Right ventricle myocardium inferior (tissue), 1 donor: ENCODE measurements around the gene CYP21A2. TPM values are rescaled to one million over a fixed set of nuclear protein-coding genes. Genes with fewer than 3 reads are reported as not detected.
A peak's percentile ranks its signal among the peaks of the same experiment; 100 is the strongest.
"Not testable (repeated sequence)": the region's sequence is repeated elsewhere in the genome, so short reads cannot be mapped to it uniquely, and the experiment has no call there.

Experiments used
- ATAC-seq: fragments of 200-7000 bp; cut with Tn5 transposase; one replicate; pipeline ENCODE4 v1.9.1; 2020; ENCODE audit warnings: mild to moderate bottlenecking, moderate library complexity
- DNase-seq: peaks from one replicate; pipeline ENCODE4 v3.0.0; 2021; ENCODE audit errors: missing footprints
- intact Hi-C: fragments of 100-400 bp; cut with DNase I; formaldehyde crosslinking; loops from one replicate; pipeline ENCODE4 v1.11.0; 2022
- total RNA-seq: library from RNA; stranded (reverse); fragmentation: NEBNext Ultra II Directional; extraction: Animal tissue kit (Norgen Biotek cat#: 25700); gene quantifications from one replicate; pipeline ENCODE4 v1.2.1, GENCODE V29; 2021
- donor health status: DM: no; HTN: yes; CAD: no; lungs with severe emphysema.

CYP21A2 gene
- total RNA-seq, 1 donor from 2014 or later: 0.30 TPM

DNA sequence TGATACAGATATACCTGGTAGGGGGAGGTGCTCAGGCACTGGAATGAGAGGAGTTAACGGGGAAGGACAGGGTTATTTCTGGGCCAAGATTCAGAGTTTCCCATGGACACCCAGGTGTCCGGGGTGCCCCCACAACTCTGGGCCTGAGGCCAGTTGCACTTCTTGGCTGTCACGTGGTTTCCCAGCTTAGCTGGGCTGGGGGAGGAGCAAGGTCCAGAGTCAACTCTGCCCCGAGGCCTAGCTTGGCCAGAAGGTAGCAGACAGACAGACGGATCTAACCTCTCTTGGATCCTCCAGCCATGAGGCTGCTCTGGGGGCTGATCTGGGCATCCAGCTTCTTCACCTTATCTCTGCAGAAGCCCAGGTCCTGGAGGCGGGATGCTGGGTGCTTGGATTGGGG lies 23.7 kb upstream of the CYP21A2 start, which contains the start of gene C4B:
TSS of gene C4B (plus strand) at position 249 of the 400 bp plus-strand sequence. CDS start at position 300, 51 bp downstream.
- DNase-seq, intact Hi-C loops: not testable (repeated sequence)
- peak; percentile 40 for ATAC-seq

DNA sequence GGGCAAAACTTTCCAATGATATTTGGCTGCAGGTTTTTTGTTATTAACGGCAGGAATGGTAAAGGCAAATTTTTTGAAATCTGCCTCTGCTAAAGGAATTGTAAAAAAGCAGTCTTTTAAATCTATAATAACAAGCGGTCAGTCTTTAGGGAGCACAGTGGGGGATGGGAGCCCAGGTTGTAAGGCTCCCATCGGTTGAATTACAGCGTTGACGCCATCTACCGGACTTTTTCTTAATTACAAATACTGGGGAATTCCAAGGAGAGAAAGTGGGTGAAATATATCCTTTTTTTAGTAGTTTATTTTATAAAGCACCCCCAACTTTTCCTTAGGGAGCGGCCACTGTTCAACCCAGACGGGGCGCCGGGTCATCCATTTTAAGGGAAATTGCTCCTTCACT lies 16.1 kb upstream of the CYP21A2 start:
- DNase-seq, intact Hi-C loops, ATAC-seq: not testable (repeated sequence)

DNA sequence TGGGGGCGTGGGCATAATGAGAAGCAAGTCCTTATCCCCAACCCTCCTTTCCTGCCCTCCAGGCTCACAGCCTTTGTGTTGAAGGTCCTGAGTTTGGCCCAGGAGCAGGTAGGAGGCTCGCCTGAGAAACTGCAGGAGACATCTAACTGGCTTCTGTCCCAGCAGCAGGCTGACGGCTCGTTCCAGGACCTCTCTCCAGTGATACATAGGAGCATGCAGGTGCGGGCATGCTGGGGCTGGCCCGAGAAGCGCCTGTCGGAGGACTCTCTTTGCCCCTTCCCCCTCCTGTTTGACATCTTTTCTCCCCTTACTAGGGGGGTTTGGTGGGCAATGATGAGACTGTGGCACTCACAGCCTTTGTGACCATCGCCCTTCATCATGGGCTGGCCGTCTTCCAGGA lies 9.6 kb upstream of the CYP21A2 start:
- intact Hi-C loops, ATAC-seq: not testable (repeated sequence)
- DNase-seq: peak; percentile 23

DNA sequence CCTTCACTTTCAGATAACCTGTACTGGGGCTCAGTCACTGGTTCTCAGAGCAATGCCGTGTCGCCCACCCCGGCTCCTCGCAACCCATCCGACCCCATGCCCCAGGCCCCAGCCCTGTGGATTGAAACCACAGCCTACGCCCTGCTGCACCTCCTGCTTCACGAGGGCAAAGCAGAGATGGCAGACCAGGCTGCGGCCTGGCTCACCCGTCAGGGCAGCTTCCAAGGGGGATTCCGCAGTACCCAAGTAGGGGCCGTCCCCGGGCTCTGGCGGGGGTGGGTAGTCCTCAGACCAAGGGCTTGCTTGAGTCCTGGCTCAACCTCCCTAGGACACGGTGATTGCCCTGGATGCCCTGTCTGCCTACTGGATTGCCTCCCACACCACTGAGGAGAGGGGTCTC lies 8.7 kb upstream of the CYP21A2 start:
- ATAC-seq, DNase-seq, intact Hi-C loops: not testable (repeated sequence)

DNA sequence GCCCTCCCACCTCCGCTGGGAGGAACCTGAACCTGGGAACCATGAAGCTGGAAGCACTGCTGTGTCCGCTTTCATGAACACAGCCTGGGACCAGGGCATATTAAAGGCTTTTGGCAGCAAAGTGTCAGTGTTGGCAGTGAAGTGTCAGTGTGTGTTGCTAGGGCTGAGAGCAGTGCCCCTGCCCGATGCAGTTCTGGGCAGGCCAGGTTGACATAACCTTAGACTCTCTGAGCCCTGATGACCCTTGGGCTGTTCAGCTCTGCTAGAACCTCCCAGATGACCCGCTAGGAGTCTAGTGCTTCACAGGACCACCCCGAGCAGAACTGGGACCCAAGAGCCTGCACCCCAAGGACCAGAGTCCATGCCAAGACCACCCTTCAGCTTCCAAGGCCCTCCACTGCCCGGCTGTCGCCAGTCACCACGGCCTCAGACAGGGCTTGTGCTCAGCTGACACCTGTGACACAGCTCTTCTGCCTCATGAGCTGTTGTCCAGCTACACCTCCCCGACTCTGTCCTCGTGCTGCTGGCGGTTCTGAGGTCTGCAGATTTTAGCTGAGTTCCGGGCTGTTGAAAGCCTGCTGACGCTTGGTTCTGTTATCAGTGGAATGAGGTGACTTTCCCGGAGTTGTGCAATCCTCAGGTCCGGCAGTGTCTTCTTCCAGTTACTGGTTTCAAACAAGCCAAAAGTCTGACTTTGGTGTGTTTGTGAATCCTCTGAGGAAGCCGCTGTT lies 2.8 kb upstream of the CYP21A2 start:
- intact Hi-C loops, DNase-seq: not testable (repeated sequence)
- peak; percentile 39 for ATAC-seq

DNA sequence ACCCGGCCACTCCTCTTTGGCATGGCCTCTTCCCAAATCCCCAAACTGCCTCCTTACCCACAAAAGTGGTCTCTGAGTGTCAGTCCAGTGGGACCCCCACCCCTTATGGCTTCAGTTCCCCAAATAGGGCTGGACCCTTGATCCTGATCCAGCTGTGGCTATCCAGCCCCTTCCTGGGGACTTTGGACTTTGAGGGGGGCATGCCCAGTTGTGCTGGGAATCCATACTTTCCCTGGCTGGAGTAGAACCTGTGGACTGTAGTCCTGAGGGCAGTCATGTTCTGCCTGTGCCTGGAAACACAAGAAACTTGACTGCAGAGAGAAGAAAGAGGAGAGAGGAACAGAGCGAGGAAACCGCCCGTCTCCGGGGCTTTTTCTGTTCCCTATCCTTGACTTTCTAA lies 1.1 kb upstream of the CYP21A2 start:
- DNase-seq: not testable (repeated sequence)

DNA sequence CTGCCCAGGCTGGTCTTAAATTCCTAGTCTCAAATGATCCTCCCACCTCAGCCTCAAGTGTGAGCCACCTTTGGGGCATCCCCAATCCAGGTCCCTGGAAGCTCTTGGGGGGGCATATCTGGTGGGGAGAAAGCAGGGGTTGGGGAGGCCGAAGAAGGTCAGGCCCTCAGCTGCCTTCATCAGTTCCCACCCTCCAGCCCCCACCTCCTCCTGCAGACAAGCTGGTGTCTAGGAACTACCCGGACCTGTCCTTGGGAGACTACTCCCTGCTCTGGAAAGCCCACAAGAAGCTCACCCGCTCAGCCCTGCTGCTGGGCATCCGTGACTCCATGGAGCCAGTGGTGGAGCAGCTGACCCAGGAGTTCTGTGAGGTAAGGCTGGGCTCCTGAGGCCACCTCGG lies 663 bp downstream of the CYP21A2 start:
- intact Hi-C loops, DNase-seq, ATAC-seq: not testable (repeated sequence)

More for the DNA sequence above, 1.1 kb upstream of the CYP21A2 start:
- intact Hi-C loops, ATAC-seq: not testable (repeated sequence)

DNA sequence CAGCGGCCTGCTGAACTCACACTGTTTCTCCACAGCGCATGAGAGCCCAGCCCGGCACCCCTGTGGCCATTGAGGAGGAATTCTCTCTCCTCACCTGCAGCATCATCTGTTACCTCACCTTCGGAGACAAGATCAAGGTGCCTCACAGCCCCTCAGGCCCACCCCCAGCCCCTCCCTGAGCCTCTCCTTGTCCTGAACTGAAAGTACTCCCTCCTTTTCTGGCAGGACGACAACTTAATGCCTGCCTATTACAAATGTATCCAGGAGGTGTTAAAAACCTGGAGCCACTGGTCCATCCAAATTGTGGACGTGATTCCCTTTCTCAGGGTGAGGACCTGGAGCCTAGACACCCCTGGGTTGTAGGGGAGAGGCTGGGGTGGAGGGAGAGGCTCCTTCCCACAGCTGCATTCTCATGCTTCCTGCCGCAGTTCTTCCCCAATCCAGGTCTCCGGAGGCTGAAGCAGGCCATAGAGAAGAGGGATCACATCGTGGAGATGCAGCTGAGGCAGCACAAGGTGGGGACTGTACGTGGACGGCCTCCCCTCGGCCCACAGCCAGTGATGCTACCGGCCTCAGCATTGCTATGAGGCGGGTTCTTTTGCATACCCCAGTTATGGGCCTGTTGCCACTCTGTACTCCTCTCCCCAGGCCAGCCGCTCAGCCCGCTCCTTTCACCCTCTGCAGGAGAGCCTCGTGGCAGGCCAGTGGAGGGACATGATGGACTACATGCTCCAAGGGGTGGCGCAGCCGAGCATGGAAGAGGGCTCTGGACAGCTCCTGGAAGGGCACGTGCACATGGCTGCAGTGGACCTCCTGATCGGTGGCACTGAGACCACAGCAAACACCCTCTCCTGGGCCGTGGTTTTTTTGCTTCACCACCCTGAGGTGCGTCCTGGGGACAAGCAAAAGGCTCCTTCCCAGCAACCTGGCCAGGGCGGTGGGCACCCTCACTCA lies 1.4 kb downstream of the CYP21A2 start:
- ATAC-seq, intact Hi-C loops: not testable (repeated sequence)
- DNase-seq: peak; percentile 51

DNA sequence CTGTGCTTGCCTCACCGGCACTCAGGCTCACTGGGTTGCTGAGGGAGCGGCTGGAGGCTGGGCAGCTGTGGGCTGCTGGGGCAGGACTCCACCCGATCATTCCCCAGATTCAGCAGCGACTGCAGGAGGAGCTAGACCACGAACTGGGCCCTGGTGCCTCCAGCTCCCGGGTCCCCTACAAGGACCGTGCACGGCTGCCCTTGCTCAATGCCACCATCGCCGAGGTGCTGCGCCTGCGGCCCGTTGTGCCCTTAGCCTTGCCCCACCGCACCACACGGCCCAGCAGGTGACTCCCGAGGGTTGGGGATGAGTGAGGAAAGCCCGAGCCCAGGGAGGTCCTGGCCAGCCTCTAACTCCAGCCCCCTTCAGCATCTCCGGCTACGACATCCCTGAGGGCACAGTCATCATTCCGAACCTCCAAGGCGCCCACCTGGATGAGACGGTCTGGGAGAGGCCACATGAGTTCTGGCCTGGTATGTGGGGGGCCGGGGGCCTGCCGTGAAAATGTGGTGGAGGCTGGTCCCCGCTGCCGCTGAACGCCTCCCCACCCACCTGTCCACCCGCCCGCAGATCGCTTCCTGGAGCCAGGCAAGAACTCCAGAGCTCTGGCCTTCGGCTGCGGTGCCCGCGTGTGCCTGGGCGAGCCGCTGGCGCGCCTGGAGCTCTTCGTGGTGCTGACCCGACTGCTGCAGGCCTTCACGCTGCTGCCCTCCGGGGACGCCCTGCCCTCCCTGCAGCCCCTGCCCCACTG lies 2.3 kb downstream of the CYP21A2 start:
- ATAC-seq, intact Hi-C loops: not testable (repeated sequence)
- peak; percentile 30 for DNase-seq

DNA sequence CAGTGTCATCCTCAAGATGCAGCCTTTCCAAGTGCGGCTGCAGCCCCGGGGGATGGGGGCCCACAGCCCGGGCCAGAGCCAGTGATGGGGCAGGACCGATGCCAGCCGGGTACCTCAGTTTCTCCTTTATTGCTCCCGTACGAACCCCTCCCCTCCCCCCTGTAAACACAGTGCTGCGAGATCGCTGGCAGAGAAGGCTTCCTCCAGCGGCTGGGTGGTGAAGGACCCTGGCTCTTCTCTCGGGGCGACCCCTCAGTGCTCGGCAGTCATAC lies 2.8 kb downstream of the CYP21A2 start:
- DNase-seq, intact Hi-C loops, ATAC-seq: not testable (repeated sequence)

DNA sequence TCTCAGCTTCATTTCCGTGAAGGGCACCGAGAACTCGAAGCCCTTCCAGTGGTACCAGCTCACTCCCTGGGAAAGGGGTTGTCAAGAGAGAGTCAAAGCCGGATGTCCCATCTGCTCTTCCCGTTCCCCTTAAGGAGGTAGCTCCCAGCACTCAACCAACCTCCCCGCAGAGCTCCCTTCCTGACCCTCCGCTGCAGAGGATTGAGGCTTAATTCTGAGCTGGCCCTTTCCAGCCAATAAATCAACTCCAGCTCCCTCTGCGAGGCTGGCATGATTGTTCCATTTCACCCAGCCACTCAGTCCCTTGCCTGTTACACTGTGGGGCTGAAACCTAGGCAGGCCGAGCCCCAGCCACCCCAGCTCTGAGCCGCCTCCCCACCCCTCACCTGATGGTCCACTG lies 3.2 kb downstream of the CYP21A2 start:
- DNase-seq, intact Hi-C loops, ATAC-seq: not testable (repeated sequence)

DNA sequence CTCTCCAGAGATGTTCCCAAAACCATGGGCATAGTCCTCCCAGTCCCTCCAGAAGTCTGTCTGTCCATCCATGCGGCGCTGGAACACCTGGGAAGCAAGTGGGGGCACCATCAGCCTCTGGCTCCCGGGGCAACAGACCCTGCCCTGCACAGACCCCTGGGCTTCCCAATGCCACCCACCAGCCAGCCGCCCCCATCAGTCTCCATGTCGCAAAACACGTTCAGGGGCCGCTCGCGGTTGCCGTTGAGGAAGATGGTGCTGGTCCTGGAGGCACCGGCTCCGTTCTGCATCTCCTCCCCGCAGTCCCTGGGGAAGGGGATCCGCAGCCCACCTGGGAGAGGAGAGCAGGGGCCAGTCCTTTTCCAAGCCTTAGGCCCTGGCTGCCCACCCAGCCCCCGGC lies 4.1 kb downstream of the CYP21A2 start:
- DNase-seq, intact Hi-C loops, ATAC-seq: not testable (repeated sequence)

DNA sequence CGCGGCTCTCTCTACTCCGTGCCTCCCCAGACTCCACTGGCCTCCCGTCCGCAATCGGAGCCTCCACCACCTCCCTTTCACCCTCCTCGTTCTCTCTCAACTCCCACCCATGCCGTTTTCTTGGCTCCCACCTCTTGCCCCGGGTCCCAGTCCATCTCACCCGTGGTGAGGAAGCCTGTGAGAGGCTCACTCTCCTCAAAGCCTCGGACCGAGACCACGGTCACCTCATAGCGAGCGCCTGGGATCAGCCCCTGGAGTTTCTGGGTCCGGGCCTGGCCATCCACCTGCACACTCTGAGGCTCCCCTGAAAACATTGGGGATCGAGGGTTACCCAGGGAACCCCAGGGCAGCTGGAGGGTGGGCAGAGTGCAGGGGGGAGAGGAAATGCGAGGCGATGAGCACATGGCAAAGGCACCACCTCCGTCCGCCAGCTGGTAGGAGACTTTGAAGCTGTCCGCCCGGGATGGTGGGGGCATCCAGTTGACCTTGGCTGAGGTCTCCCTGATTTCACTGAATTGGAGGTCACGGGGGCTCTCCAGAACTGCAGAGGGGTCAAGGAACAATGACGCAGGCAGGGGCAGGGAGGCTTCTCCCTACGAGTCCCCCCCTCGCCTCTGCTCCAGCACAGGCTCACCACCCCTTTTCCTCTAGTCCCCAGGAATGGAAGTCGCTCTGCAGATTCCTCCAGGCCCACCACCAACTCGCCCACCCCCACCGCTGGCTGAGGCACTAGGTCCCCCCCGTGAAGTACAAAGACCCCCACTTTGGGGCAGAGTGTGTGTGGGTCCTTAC lies 5.6 kb downstream of the CYP21A2 start:
- ATAC-seq, intact Hi-C loops: not testable (repeated sequence)
- DNase-seq: peak; percentile 61

DNA sequence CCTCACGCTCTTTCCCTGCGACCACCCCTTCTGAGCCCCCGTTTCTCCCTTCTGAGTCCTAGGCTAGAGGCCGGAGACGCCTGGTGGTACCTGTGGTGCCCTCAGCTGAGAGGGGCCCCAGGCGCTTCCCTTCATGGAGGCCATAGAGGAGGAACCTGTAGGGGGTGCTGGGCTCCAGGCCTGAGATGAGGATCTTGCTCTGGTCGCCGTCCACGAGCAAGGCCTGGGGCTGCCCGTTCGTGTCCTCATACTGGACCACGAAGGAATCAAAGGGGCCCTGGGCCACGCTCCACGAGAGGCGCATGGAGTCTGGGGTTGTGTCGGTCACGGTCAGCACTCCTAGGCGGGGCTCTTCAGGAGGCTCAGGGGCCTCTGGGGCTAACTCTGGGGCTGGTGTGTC lies 6.7 kb downstream of the CYP21A2 start:
- intact Hi-C loops, ATAC-seq: not testable (repeated sequence)
- peak; percentile 30 for DNase-seq

DNA sequence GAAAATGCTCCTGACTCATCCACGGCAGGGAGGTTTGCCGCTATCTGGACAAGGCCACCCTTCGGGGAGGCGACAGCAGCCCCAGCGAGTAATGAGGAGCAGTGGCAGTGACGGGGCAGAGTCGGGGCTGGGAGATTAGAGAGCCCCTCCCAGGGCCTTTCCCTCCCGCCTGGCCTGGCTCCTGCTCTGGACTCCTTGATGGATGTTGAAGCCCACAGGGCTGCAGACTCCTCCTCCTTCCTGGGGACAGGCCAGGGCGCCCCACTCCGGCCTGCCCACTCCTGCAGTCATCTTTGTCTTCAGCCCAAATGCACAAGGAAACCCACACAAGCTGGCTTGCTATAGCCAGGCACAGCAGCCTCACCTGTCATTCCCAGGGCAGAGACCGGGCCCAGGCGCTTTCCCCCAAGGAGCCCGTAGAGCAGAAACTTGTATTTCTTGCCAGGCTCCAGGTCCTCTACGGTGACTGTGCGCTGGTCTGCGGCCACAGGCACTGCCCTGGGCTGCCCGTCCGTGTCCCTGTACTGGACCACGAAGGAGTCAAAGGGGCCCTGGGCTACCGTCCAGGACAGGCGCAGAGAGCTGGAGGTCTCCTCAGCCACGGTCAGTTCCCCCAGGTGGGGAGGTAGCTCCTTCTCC lies 7.7 kb downstream of the CYP21A2 start:
- intact Hi-C loops: no loop called here
- ATAC-seq (peak; percentile 32), DNase-seq (peak; percentile 70)

DNA sequence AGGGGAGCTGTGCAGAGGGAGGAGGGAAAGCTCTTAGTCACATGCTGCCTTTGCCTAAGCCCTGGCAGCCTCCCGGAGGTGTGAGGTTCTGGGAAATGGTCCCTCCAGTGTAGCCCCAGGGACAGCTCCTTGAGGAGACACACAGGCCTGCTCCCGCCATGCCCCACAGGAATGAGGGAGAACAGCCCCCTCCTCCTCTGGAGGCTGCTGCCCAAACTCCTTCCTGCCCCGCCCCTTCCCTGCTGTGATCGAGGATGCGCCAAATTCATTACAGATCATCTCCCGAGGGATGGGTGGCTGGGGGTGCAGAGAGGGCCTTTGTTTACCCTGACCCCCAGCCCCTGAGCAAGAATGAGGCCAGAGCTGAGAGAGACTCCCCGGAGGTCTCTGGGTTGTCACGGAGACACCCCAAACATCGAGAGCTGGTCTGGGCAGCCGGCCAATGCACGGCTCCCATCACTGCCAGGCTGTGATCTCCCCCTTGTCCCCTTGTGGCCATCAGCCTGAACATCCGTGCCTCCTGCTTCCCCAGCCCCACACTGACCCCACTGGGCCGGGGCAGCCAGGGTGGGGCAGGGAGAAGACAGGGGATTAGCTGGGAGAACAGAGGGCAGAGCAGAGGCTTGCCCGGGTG lies 8.4 kb downstream of the CYP21A2 start:
- DNase-seq (peak; percentile 75), ATAC-seq (peak; percentile 37)
- intact Hi-C loops: no loop called here

DNA sequence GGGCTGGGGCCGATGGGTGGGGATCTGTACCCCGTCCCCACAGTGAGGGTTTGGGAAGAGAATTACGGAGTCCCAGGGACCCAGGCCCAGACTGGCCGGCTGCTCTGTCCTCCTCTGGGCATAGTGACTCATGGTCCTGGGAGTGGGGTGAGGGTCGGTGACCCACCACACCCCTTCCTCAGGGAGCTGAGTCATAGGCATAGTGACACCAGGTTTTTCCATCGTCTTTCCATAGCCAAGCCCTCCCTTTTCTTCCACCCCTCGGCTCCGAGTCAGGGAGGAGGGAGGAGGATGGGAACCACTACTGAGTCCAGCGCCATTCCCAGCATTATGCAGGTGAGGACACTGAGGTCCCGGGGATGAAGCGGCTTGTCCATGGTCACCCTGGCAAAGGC lies 8.9 kb downstream of the CYP21A2 start:
- peak; percentile 66 for ATAC-seq
- DNase-seq: peak; percentile 64
- intact Hi-C loops: no loop called here
